ENCODE measurements around the gene TRPV2. TPM values are rescaled to one million over a fixed set of nuclear protein-coding genes. Genes with fewer than 3 reads are reported as not detected.

TRPV2 gene
- total and polyA plus RNA-seq, 2 of the 4 experiments (the other 2 are of a cell fraction): 30.8 to 32.8 TPM

DNA sequence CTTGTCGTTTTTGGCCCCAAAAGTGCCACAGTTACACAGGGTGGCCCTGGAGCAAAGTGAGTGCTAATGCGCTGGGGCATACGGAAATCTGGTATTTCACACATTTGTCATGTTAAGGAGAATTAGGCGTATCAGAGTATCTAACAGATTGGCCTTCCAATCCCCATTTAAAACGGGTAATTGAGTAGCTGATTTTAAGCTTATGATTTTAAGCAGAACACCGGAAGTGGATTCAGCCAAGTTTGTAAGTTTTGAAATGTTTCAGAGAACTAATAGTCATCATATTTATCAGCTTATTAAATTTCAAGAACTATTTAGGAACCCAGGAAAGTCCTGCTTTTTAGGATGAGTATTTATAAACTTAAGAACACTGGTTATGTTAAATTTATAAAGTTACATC lies 57.2 kb downstream of the TRPV2 start:
- ATAC-seq (ENCODE audit: low read depth) (no peak), DNase-seq (no peak)
- 17% methylated on average over 1 of the region's 6 CpGs; no CpG with 5 or more reads in 1 of the 2 experiments for WGBS, 2 experiments (ENCODE audit: extremely low coverage in 2 of 2, insufficient read length in 1 of 2)
- Histone ChIP-seq H4K20me1 (ENCODE audit: insufficient read depth, low read length) (no peaks in the 10 kb centered on the region), H3K9me3 (ENCODE audit: control insufficient read depth, insufficient read depth, low read length) (no peaks in the 10 kb centered on the region), H3K4ac (ENCODE audit: low read depth, low read length) (no peak overlapping the region), H3K79me1 (ENCODE audit: low read depth in 1 of 2, low read length in 2 of 2) (no peaks in the 10 kb centered on the region), H2AFZ (replicated peaks; ENCODE audit: low read length, poor library complexity) (no peak overlapping the region), H3K14ac (replicated peaks; ENCODE audit: low read depth, low read length) (no peak overlapping the region), H2BK5ac (ENCODE audit: low read depth, low read length, poor library complexity, severe bottlenecking) (no peak overlapping the region), H3K18ac (ENCODE audit: low read depth, low read length) (no peak overlapping the region), H4K5ac (ENCODE audit: low read depth, low read length) (no peak overlapping the region), H3K23ac (ENCODE audit: low read depth, low read length) (no peak overlapping the region), H2BK15ac (ENCODE audit: low read depth, low read length) (no peak overlapping the region), H3K9ac (ENCODE audit: low read depth, low read length) (no peak overlapping the region), H3K36me3 (ENCODE audit: control insufficient read depth, insufficient read depth, low read length) (no peaks in the 10 kb centered on the region), H3K4me1 (ENCODE audit: control insufficient read depth, insufficient read depth, low read length) (peaks cover 10% of the 10 kb centered on the region; the same call in 1 of the 2 replicates), H2BK20ac (ENCODE audit: low read depth, low read length) (no peak overlapping the region), H2BK120ac (ENCODE audit: low read depth, low read length) (no peak overlapping the region), H2AK5ac (ENCODE audit: low read depth, low read length) (no peak overlapping the region), H3K9me1 (ENCODE audit: insufficient read depth, low read length) (no peaks in the 10 kb centered on the region), H3K27me3 (ENCODE audit: control insufficient read depth, insufficient read depth, low read length) (no peaks in the 10 kb centered on the region), H3K4me3 (ENCODE audit: insufficient read depth, low read depth, low read length) (no peak overlapping the region), H3K4me2 (ENCODE audit: low read depth, low read length) (no peak overlapping the region), H4K8ac (ENCODE audit: low read depth in 2 of 2, low read length in 2 of 2) (no peak overlapping the region), H3K56ac (ENCODE audit: extremely low read depth, insufficient read depth, low read length) (no peak overlapping the region), H2AK9ac (replicated peaks; ENCODE audit: low read depth, low read length, poor library complexity) (no peak overlapping the region), H3K27ac (ENCODE audit: insufficient read depth, low read length) (no peak overlapping the region), H4K91ac (ENCODE audit: insufficient read depth, low read depth, low read length) (no peak overlapping the region)
- intact Hi-C loops (cut with micrococcal nuclease): no loop called here
- in situ Hi-C loops (cut with MboI; ENCODE audit: low sequenced_read_pairs): no loop called here
- POLR2A ChIA-PET (ENCODE audit: unreplicated experiment): interaction anchor here (1.0 kb wide), 1 partner anchor 9 kb away, joined by 3 read pairs; no protein-coding TSS in a partner anchor
- no TSS peak for BruUV-seq (replicated peaks)
- CTCF ChIA-PET: interaction anchor here (0.5 kb wide), 1 partner anchor 50 kb away, joined by 3 read pairs; no protein-coding TSS in a partner anchor
- TF ChIP-seq, protein P1, sequence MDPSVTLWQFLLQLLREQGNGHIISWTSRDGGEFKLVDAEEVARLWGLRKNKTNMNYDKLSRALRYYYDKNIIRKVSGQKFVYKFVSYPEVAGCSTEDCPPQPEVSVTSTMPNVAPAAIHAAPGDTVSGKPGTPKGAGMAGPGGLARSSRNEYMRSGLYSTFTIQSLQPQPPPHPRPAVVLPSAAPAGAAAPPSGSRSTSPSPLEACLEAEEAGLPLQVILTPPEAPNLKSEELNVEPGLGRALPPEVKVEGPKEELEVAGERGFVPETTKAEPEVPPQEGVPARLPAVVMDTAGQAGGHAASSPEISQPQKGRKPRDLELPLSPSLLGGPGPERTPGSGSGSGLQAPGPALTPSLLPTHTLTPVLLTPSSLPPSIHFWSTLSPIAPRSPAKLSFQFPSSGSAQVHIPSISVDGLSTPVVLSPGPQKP (IDR thresholded peaks at IDR 0.05; ENCODE audit: borderline replicate concordance, low read depth, low read length): no peak
- dilution Hi-C loops (cut with HindIII; ENCODE audit: low sequenced_read_pairs, unreplicated experiment): no loop called here

Measured in IMR-90 (cell line).